GM10266 (cell line): ENCODE results near the gene CFP.

Experiments
- DNase-seq: peaks from one replicate; pipeline ENCODE4 v3.0.0; 2012; ENCODE audit errors: extremely low spot score
- CTCF ChIP-seq: IDR thresholded peaks from 2 replicates; pipeline ENCODE4 v1.5.1; 2012; ENCODE audit warnings: mild to moderate bottlenecking, low read depth; ENCODE audit not compliant: control insufficient read depth, insufficient read depth; ENCODE audit errors: missing control alignments

Gene CFP

GRCh38 chrX:47623540-47624027 is 6.1 kb downstream of the CFP start:
- no peak for TF ChIP-seq CTCF
- peak; percentile 46 for DNase-seq

DNA sequence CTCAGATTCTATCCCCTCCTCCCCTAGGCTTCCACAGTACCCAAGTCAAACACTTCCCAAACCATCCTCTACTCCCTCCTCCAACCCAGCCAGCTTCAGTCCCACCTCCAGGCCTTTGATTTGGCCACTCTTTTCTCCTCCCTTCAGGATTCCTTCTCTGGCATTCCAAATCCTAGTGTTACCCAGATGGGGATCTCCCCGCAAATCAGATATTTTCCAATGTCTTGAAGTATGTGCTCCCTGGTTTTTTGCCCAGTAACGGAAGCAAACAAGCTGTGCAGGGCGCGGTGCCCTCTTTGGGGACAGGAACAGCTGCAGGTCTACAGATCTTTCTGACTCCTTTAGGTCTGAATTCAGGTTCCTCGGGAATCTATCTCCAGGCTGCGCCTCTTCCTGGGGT is 7.9 kb downstream of the CFP start:
- TF ChIP-seq CTCF, result no peak
- no peak for DNase-seq

DNA sequence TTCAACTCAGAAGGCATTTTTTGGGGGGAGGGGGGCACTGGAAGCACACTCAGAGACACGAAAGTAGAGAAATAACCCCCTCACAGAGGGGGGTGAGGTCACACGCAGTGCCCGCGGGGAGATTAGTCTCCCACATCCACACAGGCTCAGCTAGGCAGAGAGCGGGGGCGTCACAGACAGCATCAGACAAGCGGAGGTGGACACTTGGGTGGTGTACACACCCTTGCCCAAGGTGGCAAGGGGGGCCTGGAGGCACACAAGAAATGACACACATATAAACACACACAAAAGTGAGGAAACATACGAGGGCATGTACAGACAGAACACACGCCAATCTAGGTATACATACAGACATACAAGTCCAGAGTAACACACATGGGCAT is 9.4 kb downstream of the CFP start:
- no peak for DNase-seq
- no peak for TF ChIP-seq CTCF

GRCh38 chrX:47619486-47620302 is 10.0 kb downstream of the CFP start, which contains the start of gene SYN1:
Gene SYN1, minus strand, starts transcription at chrX:47619857. Its CDS starts 129 bp downstream, at chrX:47619728.
- TF ChIP-seq CTCF, result peak; percentile 27
- DNase-seq, result peak; percentile 89

GRCh38 chrX:47618923-47619485 is 10.7 kb downstream of the CFP start:
- TF ChIP-seq CTCF, result no peak
- DNase-seq, result no peak

DNA sequence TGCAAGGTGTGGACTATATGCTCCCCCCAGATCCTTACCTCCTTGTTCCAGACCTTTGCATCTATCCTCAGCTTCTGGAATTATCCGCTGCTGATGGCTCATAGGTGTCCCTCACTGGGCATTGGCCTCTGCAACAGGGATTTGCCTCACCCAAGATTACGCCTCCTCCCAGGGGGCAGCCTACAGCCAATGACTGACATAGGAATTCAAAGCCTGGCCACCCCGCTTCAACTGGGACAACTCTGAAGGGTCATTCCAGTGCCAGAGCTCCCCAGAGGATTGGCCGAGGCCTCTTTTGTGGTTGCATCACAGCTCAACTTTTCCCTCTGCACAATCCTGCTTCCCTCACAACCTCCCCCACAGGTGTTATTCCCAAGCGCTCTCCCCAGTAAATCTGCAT is 15.1 kb downstream of the CFP start:
- DNase-seq, result no peak

More for the DNA sequence above, 15.1 kb downstream of the CFP start:
- no peak for TF ChIP-seq CTCF
